ENCODE results near the gene CD177.
"Not testable (repeated sequence)": the region's sequence is repeated elsewhere in the genome, so short reads cannot be mapped to it uniquely, and the experiment has no call there.

CD177 gene

DNA sequence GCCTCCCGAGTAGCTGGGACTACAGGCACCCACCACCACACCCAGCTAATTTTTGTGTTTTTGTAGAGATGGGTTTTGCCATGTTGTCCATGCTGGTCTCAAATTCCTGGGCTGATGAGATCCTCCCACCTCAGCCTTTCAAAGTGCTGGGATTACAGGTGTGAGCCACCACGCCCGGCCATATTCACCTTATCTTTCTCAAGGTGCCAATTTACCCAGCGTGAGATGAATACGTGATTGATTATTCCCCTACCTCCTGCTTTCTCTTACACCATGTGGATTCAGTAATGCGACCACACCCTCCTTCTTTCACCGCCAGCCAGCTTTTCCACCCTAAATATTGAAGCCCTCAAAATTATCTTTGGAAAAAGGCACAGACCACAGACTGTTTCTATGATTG is 29.8 kb downstream of the CD177 start:
- DNase-seq, result not testable (repeated sequence)

DNA sequence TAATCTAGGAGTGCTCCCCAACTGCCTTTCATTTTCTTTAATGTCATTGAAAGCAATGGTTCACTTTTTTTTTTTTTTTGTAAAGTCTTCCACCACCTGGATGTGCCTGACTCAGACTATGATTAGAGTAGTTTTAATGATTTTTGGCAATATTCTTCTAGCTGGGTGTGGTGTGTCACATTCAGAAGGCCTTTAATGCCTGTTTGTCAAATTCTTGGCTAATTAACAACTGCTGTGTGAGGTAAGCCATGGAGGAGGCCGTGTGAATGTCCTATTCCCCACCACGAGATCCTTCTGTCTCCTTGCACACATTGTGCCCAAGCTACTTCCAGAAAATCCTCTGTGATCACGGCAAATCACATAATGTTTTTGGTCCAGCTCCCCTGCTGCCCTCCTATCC is 30.3 kb downstream of the CD177 start:
- DNase-seq, result not testable (repeated sequence)

DNA sequence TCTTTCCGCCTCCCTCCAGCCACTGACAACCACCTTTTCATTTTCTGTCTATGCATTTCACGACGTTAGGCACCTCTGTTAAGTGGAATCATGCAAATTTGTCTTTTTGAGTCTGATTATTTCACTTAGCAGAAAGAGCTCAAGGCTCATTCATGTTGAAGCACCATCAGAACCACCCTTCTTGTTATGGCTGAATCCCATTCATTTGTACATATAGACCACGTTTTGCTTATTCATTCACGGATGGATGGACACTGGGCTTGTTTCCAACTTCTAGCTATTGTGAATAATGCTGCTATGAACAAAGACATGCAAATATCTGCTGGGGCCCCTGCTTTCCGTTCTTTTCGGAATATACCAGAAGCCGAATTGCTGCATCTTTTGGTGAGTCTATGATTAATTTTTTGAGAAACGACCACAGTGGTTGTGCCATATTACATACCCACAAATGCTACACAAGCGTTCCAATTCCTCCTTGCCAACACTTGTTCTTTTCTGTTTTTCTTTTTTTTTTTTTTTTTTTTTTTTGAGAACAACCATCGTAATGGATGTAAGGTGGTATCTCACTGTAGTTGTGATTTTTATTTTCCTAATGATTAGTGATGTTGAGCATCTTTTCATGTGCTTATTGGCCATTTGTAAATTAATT is 37.5 kb downstream of the CD177 start:
- not testable (repeated sequence) for DNase-seq

DNA sequence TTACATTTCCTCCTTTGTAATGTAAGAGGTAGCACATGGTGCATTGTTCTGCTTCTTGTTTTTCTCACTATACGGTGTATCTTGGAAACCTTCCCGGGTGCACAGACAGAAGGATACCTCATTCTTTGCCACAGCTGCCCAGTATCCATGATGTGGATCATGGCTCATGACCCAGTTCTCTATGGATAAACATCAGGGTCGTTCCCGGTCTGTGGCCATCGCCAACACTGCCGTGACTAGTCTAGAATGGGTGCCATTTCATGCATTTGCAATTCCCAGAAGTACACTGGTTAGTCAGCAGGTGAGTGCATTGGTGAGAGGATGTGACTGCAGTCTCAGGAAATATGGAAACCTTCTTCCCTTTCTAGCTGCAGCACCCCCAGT is 38.1 kb downstream of the CD177 start:
- DNase-seq, result not testable (repeated sequence)

DNA sequence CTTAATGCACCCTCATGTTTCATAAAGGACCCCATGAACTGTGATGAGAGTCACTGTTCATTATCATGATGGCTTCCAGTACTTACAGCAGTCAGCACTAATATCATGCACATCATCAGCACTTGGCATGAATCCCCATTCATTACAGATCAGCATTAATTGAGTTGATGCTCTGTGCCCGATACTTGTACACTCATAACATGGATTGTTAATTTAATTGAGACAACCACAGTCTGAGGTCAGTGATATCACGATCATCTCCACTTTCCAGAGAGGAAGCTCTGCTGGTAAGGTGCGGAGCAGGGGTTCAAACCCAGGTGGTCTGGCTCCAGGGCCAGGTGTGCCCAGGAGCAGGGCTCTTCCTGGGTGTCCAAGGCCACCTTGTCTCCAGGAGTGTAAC is 40.0 kb downstream of the CD177 start:
- DNase-seq, result not testable (repeated sequence)

DNA sequence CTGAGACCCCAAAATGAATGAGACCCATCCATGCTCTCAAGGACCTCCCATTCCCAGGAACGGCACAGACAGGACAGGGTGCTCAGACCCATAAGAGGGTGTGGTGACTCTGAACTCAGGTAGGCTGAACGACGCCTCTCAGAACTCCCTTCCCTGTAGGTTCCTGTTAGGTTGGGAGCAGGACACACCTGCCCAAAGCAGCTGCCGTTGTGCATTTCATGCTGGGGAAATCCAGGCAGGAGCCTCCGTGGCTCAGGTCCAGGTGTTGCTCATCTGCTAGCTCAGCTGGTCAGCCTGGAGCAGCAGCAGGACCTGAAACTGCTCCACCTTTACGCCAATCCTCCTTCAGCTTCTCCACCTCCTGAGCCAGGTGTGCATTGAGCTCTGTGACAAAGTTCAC is 42.1 kb downstream of the CD177 start:
- DNase-seq, result no peak

DNA sequence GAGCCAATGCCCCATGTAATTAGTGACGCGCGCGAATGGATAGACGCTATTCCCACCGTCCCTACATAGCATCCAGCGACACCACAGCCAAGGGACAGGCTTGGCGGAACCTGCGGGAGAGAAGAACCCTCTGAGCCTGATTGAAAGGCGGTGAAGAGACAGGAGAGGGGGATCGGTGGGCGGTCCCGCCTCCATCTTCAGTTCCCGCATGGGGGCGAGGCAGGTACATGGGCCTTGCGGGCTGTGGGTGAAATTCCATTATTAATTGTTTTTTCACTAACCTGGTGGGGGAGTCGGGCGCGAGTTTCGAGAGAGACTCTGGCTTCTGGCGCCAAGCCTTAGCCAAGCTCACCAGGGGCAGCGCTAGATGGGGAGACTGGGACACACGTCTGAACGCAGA is 52.8 kb downstream of the CD177 start:
- no peak for DNase-seq

DNA sequence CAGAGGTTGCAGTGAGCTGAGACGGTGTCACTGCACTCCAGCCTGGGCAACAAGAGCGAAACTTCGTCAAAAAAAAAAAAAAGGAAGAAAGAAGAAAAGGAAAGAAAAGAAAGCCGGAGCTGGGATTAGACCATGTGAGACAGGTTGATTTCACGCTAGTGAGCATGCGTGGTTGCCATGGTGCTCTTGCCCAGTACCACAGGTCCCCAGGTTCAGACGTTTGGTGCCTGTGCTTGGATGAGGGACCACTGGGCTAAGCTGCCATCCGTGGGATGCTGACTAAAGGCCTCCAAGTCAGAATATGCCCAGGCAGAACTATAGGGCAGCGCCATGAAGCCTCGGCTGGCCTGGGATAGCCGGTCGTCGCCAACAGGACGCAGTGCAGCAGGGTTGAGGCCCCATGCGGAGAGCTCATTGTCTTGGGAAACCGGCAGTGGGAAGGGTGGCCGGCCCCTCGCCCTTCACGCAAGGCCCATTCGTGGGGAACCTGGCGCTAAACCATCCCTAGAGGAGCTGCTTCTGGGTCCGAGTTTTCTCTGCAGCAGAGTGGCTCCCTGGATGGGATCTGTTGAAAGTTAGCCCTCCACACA is 54.0 kb downstream of the CD177 start:
- no peak for DNase-seq

DNA sequence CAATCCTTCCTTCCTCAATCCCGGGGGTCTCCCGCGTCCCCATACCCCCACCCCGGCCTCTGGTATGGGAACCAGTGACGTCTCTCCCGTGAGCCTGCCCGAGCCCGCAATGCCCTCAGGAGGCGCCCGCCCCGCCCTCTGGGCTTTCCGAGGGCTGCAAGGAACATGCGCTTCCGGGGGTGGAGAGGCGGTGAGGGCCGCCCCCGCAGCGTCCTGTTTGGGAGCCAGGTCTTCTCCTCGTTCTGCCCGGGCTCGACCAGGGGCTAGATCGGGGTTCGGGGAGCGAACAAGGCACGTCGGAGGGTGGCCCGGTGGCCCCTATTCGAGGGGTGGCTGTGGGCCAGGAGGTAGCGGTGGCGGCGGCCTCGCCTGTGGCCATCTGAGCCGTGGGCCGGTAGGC is 54.6 kb downstream of the CD177 start:
- DNase-seq, result no peak

DNA sequence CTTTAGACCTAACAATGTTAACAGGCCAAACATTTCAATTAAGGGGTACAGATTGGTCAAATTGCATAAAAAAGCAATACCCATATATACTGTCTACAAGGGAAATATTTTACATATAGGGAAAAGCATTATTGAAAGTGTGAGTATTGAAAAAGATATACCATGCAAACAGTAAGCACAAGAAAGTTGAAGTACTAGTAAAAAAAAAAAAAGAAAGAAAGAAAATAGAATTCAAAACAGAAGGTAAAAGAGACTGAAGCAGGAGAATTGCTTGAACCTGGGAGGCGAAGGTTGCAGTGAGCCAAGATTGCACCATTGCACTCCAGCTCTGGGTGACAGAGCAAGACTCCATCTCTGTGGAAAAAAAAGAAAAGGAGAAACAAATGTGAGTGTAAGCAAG is 55.9 kb downstream of the CD177 start:
- no peak for DNase-seq

DNA sequence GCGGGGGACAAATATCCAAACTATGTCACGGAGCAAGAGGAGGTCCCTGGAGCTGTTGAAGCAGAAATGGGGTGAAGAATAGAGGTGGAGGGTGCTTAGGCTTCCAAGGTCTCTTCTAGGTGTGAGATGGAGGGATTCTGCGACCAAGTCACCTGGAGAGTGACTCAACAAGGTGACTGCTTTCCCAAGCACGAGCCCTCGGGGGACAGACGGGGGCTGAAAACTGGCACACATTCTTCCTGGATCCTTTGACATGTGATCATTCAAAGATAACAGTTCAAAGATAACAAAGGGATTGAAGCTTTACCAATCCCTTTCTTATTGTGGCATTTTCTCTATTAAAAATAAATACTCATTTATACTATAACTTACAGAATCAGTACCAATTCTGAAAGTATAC is 59.0 kb downstream of the CD177 start:
- no peak for DNase-seq

Measured in activated CD4-positive, alpha-beta T cell treated with anti-CD3 and anti-CD28 coated beads for 4 hours (primary cell).